ENCODE results near the gene RBP7.

GRCh38 chr1:9984253-9984652 is 12.8 kb upstream of the RBP7 start:
- no peak for TF ChIP-seq YY1 (IDR thresholded peaks at IDR 0.05; ENCODE audit: low read depth)
- TF ChIP-seq CTCF (IDR thresholded peaks at IDR 0.05), result no peak
- TF ChIP-seq RAD21 (IDR thresholded peaks at IDR 0.05; ENCODE audit: low read length), result no peak
